IPS-18a (cell line): ENCODE data around the gene MRPL50.

ENCODE experiments used
- H3K27ac ChIP-seq: one replicate; pipeline ENCODE4 v1.5.1; 2013; ENCODE audit warnings: low read length
- H3K27me3 ChIP-seq: one replicate; pipeline ENCODE4 v1.6.1; 2013; ENCODE audit warnings: mild to moderate bottlenecking, low read length; ENCODE audit not compliant: control insufficient read depth, insufficient read depth
- H3K36me3 ChIP-seq: one replicate; pipeline ENCODE4 v1.6.1; 2013; ENCODE audit warnings: low read depth, low read length; ENCODE audit not compliant: control insufficient read depth
- H3K4me1 ChIP-seq: one replicate; pipeline ENCODE4 v1.6.1; 2013; ENCODE audit warnings: low read depth, low read length; ENCODE audit not compliant: control insufficient read depth
- H3K4me3 ChIP-seq: one replicate; pipeline ENCODE4 v1.5.1; 2013; ENCODE audit warnings: low read length
- H3K9ac ChIP-seq: one replicate; pipeline ENCODE4 v1.6.1; 2013; ENCODE audit warnings: mild to moderate bottlenecking, low read length, moderate library complexity
- H3K9me3 ChIP-seq: one replicate; pipeline ENCODE4 v1.6.1; 2013; ENCODE audit warnings: low read depth, low read length; ENCODE audit not compliant: control insufficient read depth

The MRPL50 gene

DNA sequence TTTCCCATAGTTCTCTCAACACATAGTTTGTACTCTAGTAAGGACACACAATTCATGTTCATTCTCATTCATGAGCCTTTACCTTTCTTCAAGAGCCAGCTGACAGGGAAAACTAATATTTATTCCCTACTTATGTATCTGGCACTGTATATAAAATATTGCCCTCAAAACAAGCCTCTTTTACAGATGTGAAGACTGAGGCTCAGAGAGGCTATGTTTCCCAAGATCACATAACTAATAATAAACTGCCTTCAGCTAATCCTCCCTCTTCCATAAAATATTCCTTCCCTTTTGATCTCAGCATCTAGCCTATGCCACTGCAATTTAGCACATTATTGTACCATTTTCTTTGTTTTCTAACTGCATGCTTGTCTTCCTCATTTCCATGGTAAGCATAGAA lies 19.0 kb upstream of the MRPL50 start:
- H3K9ac ChIP-seq: no peak overlapping the region
- no peaks in the 10 kb centered on the region for H3K36me3 ChIP-seq
- no peak overlapping the region for H3K27ac ChIP-seq

DNA sequence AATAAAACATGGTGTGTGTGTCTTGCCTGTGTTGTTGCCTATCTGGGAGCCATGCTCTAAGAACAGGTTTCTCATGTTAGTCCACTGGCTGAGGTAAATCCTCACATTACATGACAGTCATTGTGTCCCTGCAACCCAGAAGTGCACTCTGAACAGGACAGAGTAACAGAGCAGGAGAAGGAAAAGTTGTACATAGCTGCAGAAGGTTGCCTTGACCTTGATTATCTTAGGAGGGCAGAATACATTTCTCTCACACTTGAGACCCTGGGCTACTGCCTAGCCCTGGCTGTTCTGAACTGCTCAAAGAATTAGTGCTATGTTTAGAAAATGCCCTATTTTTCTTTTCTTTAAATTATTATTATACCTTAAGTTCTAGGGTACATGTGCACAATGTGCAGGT lies 17.2 kb upstream of the MRPL50 start:
- Histone ChIP-seq H3K36me3 (no peaks in the 10 kb centered on the region), H3K27me3 (no peaks in the 10 kb centered on the region), H3K9ac (no peak overlapping the region), H3K9me3 (peaks cover 7% of the 10 kb centered on the region), H3K4me1 (no peaks in the 10 kb centered on the region), H3K4me3 (no peak overlapping the region), H3K27ac (no peak overlapping the region)

More for the DNA sequence above, 19.0 kb upstream of the MRPL50 start:
- Histone ChIP-seq H3K4me1 (peaks cover 2% of the 10 kb centered on the region), H3K27me3 (no peaks in the 10 kb centered on the region), H3K9me3 (no peaks in the 10 kb centered on the region), H3K4me3 (no peak overlapping the region)

DNA sequence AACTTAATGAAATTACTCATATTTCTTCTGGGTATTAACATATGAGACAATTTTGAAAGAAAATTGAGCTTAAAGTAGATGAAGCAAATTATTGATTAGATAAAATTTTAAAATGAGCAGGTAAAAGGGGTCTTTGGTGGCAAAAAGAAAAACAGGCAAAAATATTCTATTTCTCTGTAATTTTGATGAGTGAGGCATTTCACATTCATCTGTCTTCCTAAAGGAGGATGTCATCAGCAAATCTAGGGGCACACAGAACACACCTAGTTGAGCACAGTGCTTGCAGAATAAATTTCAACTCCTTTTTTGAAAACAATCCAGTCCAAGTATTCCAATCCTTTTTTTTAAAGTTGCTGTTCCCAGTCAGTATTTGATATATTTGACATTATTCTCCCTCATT lies 16.4 kb upstream of the MRPL50 start:
- H3K4me1 ChIP-seq: no peaks in the 10 kb centered on the region
- no peaks in the 10 kb centered on the region for H3K27me3 ChIP-seq

DNA sequence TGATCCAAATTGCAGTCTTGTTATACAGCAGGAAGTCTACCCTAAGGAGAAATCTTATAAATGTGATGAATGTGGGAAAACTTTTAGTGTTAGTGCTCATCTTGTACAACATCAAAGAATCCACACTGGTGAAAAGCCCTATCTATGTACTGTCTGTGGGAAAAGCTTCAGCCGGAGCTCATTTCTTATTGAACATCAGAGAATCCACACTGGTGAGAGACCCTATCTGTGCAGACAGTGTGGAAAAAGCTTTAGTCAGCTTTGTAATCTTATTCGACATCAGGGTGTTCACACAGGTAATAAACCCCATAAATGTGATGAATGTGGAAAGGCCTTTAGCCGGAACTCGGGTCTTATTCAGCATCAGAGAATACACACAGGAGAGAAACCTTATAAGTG lies 10.7 kb upstream of the MRPL50 start:
- H3K27ac ChIP-seq: no peak overlapping the region
- peaks cover 54% of the 10 kb centered on the region for H3K9me3 ChIP-seq
- peaks cover 41% of the 10 kb centered on the region for H3K36me3 ChIP-seq
- no peaks in the 10 kb centered on the region for H3K27me3 ChIP-seq
- H3K4me1 ChIP-seq: no peaks in the 10 kb centered on the region
- H3K9ac ChIP-seq: no peak overlapping the region
- H3K4me3 ChIP-seq: no peak overlapping the region

More for the DNA sequence above, 16.4 kb upstream of the MRPL50 start:
- no peak overlapping the region for H3K4me3 ChIP-seq
- H3K9ac ChIP-seq: no peak overlapping the region
- no peak overlapping the region for H3K27ac ChIP-seq
- H3K36me3 ChIP-seq: peaks cover 1% of the 10 kb centered on the region
- peaks cover 14% of the 10 kb centered on the region for H3K9me3 ChIP-seq

DNA sequence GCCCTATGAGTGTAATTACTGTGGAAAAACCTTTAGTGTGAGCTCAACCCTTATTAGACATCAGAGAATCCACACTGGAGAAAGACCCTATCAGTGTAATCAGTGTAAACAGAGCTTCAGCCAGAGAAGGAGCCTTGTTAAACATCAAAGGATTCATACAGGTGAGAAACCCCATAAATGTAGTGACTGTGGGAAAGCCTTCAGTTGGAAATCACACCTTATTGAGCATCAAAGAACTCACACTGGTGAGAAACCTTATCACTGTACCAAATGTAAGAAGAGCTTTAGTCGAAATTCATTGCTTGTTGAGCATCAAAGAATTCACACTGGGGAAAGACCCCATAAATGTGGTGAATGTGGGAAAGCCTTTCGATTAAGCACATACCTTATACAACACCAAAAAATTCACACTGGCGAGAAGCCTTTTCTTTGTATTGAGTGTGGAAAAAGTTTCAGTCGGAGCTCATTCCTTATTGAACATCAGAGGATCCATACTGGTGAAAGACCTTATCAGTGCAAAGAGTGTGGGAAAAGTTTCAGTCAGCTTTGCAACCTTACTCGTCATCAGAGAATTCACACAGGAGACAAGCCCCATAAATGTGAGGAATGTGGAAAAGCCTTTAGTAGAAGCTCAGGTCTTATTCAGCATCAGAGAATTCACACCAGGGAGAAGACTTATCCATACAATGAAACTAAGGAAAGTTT lies 10.1 kb upstream of the MRPL50 start:
- Histone ChIP-seq H3K27me3 (no peaks in the 10 kb centered on the region), H3K4me1 (no peaks in the 10 kb centered on the region), H3K36me3 (peaks cover 47% of the 10 kb centered on the region), H3K27ac (no peak overlapping the region), H3K9ac (no peak overlapping the region), H3K9me3 (peaks cover 54% of the 10 kb centered on the region), H3K4me3 (no peak overlapping the region)

DNA sequence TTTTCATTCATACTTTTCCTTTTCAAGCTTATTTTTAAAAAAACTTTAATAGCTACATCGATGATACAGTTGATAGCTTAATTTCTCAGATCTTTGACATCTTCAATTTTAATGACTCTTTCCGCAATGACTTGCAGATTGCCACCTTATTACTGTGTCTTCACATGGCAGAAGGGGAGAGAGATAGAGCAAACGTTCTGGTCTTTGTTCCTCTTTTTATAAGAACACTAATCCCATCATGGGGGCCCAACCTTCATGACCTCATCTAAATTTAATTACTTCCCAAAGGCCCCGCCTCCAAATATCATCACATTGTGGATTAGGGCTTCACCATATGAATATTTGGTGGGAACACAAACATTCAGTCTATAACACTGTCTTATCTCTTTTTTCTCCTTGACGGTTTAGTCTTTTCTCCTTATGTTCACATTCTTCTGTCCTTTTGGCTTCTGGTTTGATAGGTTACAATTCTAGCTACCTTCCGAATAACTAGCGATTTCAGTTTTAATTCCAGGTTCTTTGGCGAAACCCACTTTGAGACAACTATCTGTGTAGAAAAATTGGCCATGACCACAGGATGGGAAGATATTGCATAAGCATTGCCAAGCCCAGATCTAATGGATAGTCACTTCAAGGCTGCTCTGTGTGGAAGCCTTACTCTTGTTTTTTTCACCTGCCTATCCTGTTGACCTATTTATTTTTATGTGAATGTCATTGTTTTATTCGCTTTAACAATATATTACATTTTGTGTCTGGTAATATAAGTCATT lies 5.3 kb upstream of the MRPL50 start:
- peaks cover 60% of the 10 kb centered on the region for H3K36me3 ChIP-seq

DNA sequence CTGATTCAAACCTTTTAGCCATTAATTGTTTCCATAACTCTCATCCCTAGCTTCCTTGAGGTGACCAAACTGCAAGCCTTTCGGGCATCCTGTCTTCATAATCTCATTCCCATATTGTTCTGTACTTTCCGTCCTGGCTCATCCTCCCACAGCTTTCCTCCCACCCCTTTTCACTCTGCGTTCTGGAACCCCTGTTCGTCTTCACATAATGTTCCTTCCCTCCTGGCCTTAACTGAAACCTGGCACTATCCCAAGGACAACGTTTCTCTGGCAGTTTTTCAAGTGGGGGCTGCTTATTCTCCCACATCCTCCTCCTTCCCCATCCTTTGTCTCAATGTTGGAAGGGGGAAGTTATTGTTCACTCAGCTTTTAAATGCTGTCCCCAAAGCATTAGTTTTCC lies 1.7 kb upstream of the MRPL50 start:
- Histone ChIP-seq H3K9me3 (peaks cover 7% of the 10 kb centered on the region), H3K9ac (no peak overlapping the region), H3K36me3 (peaks cover 39% of the 10 kb centered on the region), H3K4me3 (peak overlapping the region; percentile 85), H3K27ac (no peak overlapping the region), H3K27me3 (no peaks in the 10 kb centered on the region), H3K4me1 (peaks cover 12% of the 10 kb centered on the region)

More for the DNA sequence above, 5.3 kb upstream of the MRPL50 start:
- Histone ChIP-seq H3K9ac (no peak overlapping the region), H3K9me3 (peaks cover 29% of the 10 kb centered on the region), H3K4me1 (peaks cover 7% of the 10 kb centered on the region), H3K27ac (no peak overlapping the region), H3K27me3 (no peaks in the 10 kb centered on the region), H3K4me3 (no peak overlapping the region)

DNA sequence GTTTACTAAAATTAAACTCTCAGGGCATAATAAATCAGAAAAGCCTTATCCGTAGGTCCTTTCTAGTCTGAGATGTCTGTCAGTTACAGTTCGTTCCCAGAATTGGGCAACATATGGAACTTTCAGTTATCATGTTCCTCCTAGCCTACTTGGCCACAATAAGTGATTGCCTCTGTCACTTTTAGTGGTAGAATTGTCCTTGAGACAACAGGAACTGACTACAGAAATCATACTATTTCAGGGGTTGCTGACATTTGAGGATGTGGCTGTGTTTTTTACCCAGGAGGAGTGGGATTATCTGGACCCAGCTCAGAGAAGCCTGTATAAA lies 1.2 kb upstream of the MRPL50 start:
- Histone ChIP-seq H3K36me3 (peaks cover 33% of the 10 kb centered on the region), H3K9me3 (peaks cover 3% of the 10 kb centered on the region), H3K4me1 (peaks cover 12% of the 10 kb centered on the region), H3K4me3 (peak overlapping the region; percentile 85), H3K27me3 (no peaks in the 10 kb centered on the region), H3K27ac (no peak overlapping the region), H3K9ac (peak overlapping the region; percentile 64)

DNA sequence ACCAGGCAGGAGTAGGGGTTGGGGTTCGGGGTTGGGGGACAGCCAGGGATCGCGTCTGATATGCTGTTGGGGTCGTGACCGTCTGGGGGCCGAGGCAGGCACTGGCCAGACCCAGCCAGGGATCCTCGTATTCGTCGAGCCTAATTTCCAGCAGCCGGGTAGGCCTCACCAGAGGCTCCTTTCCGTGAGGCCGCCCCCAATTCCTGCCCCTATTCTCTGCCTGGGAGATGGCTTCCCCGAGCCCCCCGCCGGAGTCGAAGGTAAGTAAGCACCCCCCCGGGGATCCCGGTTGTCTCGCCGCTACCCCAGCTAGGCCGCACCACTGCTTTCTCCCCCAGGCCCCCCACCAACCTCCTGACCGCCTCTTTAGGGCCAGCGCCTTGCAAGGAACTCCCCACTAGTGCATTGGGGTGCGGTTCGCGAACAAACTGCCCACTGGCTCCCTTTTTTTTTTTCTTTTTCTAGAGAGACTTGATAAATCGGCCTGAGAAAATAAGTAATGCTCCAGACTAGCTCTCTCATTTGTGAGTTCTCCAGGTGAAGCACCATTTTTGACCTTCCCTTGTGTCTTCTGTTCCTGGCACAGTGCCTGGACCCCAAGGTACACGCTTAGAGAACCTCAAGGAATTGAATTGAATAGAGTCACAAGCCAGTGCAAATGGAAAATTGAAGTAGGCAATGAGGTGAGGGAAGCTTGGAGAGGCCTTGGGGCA lies 668 bp upstream of the MRPL50 start:
- H3K27ac ChIP-seq: no peak overlapping the region
- H3K9ac ChIP-seq: peak overlapping the region; percentile 64
- peaks cover 12% of the 10 kb centered on the region for H3K4me1 ChIP-seq
- no peaks in the 10 kb centered on the region for H3K27me3 ChIP-seq
- peak overlapping the region; percentile 85 for H3K4me3 ChIP-seq
- peaks cover 32% of the 10 kb centered on the region for H3K36me3 ChIP-seq
- peaks cover 3% of the 10 kb centered on the region for H3K9me3 ChIP-seq

DNA sequence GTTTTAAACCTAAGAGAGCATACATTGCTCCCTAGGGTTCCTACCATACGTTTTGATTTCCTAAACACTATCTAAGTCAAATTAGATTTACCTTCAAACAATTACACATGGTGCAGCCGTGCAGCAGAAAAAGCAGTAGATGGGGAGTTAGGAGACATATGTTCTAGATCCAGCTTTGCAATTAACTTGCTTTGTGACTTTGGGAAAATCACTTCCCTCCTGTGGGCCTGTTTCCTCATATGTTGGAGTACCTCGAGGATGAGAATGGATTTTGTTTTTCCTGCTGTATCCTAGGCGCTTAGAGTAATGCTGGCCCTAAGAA lies 711 bp downstream of the MRPL50 start:
- Histone ChIP-seq H3K36me3 (peaks cover 20% of the 10 kb centered on the region), H3K9ac (peak overlapping the region; percentile 86), H3K4me3 (peak overlapping the region; percentile 85), H3K9me3 (peaks cover 5% of the 10 kb centered on the region), H3K27ac (peak overlapping the region; percentile 86), H3K4me1 (peaks cover 12% of the 10 kb centered on the region), H3K27me3 (no peaks in the 10 kb centered on the region)

DNA sequence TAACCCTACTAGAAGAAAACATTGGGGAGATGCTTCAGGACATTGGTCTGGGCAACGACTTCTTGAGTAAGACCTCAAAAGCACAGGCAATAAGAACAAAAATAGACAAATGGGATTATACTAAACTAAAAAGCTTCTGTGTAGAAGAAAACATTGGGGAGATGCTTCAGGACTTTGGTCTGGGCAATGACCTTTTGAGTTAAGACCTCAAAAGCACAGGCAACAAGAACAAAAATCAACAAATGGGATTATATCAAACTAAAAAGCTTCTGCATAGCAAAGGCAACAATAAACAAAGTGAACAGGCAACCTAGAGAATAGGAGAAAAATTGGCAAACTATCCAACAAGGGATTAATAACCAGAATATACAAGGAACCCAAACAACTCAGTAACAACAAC lies 3.7 kb downstream of the MRPL50 start:
- Histone ChIP-seq H3K36me3 (peaks cover 15% of the 10 kb centered on the region), H3K4me1 (peaks cover 9% of the 10 kb centered on the region), H3K9me3 (peaks cover 5% of the 10 kb centered on the region), H3K4me3 (no peak overlapping the region), H3K9ac (no peak overlapping the region), H3K27me3 (no peaks in the 10 kb centered on the region), H3K27ac (no peak overlapping the region)
